Ovary (tissue), 3 donors: ENCODE measurements around the gene ANXA6.

Experiments
- CTCF ChIP-seq, 3 donors: fragments of 450-650 bp in 2 of 3; fragments of 200-600 bp in 1 of 3; IDR thresholded peaks; one replicate each; pipeline versions ENCODE4 v1.5.1 to v1.8.0; 2016 to 2022; ENCODE audit warnings: antibody characterized with exemption in 3 of 3, mild to moderate bottlenecking in 1 of 3
- POLR2A ChIP-seq: fragments of 450-650 bp; IDR thresholded peaks from one replicate; pipeline ENCODE4 v1.6.1; 2017; ENCODE audit warnings: antibody characterized with exemption, mild to moderate bottlenecking, moderate library complexity
- donor health status: DM: no; HTN: no; CAD: no.

GRCh38 chr5:151138114-151138513, 19.5 kb downstream of the ANXA6 start:
- no peak for TF ChIP-seq CTCF (IDR thresholded peaks at IDR 0.05)
- no peak for TF ChIP-seq POLR2A
